Kidney tubule cell (primary cell): Measurements from ENCODE around the gene ZDHHC1.
A peak's percentile ranks its signal among the peaks of the same experiment; 100 is the strongest.
"Not testable (repeated sequence)": the region's sequence is repeated elsewhere in the genome, so short reads cannot be mapped to it uniquely, and the experiment has no call there.

Source experiments
- DNase-seq: peaks from one replicate; pipeline ENCODE4 v3.0.0-alpha.2; 2018; ENCODE audit warnings: low spot score

Gene ZDHHC1

DNA sequence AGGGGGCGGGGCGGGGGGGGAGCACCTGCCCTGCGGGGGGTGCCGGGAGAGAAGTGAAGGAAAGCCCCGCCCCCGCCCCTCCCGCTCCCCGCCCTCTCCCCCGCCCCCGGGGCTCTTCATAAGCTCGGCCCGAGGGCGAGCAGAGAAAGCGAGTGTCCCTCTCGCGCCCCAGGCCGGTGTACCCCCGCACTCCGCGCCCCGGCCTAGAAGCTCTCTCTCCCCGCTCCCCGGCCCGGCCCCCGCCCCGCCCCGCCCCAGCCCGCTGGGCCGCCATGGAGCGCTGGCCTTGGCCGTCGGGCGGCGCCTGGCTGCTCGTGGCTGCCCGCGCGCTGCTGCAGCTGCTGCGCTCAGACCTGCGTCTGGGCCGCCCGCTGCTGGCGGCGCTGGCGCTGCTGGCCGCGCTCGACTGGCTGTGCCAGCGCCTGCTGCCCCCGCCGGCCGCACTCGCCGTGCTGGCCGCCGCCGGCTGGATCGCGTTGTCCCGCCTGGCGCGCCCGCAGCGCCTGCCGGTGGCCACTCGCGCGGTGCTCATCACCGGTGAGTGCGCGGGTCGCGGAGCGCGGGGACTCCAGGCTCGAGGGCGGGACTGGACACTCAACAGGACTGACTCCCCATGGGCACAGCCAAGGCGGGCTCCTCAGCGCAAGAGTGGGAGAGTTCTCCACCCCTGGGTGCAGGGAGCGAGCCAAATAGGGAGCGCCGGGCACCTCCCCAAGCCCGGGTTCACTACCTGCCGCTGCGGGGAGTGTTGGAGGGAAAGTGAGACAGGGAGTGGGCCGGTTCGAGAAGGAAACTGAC is 14.9 kb upstream of the ZDHHC1 start, which contains the start of gene HSD11B2:
TSS of gene HSD11B2 (plus strand) at position 145 of the 798 bp plus-strand sequence. CDS start at position 273, 128 bp downstream.
- DNase-seq: peak; percentile 71

DNA sequence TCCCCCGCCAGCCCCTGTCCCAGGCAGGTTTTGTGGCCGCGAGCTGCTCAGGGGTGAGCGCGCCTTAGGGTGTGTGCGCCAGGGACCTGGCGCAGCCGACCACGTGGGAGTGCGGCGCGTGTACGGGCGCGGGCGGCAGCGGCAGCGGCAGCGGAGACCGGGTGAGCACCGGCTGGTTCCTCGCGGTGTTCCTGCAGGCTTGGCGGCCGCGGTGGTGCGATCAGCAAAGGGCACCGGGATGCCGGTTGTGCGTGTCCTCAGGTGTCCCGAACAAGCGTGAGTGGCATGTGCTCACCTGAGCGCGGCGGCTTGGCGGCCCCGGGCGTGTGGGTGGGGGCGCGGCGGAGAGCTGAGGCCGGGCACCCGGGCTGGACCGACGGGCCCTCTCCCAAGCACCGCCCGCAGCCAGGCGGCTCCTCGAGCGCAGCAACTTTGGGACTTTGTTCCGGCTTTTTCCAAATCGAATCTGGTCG is 14.3 kb upstream of the ZDHHC1 start:
- peak; percentile 33 for DNase-seq

DNA sequence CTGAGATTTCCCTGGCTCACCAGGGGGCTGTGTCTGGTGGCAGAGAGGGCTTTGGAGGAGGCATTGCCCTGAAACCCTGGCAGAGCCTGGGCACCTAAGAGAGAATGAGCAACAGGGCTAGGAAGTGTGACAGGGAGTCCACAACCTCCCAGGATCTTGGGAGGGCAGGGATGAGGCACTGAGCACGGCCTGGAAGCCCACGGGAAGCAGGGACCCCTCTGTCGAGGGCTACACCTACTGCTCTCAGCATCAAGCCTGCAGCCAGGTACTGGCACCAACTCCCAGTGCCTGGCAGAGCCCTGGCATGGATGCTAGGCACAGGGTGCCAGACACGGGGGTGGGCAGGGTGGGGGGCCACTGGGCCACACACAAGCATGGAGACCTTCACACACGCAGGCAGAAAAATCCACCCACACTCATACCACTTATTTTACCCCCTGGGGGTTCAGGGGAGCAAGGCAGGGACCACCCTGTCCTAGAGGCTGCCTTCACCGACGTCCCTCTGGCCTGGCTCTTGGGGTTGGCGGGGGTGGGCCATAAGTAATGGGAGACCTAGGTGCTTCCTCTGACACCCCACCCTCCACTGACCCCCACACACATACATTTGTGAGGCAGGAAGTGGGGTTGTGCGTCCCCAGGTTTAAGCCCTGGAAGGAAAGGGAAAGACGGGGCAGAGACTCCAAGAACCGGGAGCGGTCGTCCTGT is 13.7 kb upstream of the ZDHHC1 start:
- DNase-seq: no peak

DNA sequence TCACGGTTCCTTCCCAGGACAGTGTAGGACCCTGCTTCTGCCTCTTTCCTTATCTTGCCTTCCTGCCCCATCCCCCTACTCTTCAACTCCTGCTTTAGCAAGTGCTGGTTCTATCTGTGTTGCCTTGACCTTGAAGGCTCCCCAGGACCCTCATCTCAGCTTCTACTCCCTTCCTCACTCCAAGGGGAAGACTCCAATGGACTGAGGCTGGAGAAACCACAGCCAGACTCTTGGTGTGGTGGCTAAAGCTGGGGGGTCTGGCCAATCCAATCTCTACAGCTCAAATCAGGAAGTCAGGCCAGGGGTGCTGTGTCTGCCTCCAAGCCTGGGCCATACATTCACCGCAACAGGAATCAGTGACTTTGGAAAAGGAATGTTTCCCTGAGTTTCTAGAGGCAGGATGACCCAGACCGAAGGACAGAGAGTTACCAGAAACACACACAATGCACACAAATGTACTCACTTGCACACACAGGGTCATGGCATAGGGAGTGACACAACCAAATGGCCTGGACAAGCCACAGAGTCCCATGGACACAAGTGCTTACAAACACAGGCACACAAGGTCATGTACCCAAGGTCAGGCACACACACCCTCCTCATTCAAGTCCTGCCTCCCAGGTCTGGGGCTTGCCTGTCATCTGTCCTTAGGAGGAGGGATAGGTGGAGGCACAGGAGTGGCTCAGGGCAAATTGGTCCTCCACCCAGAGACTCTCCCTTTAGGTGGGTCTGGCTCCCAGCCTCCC is 12.9 kb upstream of the ZDHHC1 start:
- no peak for DNase-seq

DNA sequence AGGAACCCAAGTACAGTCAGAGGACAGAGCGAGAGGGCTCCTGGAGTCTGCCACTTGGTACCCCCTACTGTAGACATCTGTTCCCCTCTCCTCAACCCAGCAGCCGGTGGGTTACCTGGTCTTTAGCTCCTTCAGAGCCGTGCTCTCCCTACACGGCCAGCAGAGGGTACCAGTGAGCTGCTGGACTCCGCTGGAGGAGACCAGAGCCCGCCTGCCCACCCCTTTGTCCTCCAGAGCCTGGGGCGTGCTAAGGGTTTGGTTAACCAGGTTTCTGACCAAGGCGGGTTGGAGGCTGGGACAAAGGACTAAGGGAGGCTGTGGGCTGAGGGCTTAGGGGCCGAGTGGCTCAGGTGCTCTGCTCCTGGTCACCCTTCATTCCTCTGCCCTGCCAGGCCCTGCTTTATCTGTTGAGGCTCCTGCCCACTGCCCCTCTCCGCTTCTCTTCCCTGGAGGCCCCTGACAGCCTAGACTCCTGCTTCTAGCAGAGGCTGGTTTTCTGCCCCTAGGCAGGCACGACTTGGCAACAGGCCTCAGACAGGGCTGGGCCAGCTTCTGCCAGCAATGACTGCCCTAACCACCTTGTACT is 12.0 kb upstream of the ZDHHC1 start:
- DNase-seq: peak; percentile 73

DNA sequence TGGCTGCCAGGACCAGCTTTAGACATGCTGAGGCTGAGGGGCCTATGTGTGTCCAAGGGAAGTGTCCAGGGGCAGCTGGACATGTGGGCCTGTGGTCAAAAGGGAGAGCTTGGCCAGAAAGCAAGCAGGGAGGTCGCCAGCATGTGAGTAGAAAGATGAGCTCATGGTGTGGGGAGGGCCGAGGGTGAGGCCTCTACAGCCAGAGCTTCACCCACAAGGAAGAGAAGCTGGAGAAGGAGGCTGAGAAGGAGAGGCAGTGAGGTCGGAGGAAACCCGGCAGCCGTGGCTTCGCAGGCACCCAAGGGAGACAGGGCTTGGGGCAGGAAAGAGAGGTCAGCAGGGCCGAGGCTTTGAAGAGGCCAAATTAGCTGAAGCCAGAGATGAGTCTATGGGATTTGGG is 10.7 kb upstream of the ZDHHC1 start:
- DNase-seq: peak; percentile 23

DNA sequence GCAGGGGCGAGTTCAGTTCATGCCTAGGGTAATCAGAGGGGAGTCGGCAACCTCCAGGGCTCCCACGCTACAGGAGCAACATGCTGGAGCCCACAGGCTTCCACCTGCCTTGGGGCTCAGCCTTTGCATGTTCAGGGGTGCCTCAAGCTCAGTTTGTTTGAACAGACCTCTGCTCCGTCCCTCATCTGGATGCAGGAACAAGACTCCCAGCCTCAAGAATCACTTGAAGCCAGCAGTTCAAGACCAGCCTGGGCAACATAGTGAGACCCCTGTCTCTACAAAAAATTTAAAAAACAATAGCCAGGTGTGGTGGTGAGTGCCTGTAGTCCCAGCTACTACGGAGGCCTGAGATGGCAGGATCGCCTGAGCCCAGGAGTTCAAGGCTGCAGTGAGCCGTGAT is 9.7 kb upstream of the ZDHHC1 start:
- no peak for DNase-seq

DNA sequence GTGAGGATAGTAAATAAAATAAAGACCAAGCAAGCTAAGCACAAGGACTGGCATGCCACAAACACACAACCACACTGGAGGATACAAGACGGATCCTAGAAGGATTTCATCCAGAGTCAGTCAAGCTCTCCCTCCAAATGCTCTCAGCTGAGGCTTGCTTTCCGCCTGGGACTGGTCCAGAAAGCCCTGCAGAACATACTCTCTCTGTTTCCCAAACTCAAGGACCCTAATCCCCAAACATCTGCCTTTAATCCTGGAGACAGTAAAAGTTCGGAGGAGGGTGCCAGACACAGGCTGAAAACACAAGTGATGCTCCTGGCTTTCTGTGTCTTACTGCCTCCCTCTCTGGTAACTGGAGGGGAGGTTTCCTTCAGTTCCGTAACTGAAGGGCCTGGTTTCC is 9.3 kb upstream of the ZDHHC1 start:
- no peak for DNase-seq

DNA sequence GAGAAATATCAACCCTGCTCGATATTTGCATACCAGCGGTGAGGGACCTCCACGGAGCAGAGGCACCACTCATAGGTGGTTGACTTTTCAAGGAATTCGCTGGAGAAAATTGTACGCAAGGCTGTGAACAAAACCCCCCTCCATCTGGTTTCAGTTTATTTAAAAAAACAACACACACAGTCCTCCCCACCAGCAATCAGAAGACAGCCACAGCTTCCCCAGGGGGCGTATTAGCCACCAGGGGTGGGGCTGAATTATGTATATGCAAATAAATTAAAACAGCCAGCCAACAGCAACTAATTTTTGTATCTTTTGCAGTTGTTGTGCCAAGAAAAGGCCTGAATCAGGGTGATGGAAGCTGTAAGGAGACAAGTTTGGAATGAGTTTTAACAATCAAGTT is 8.8 kb upstream of the ZDHHC1 start:
- no peak for DNase-seq

DNA sequence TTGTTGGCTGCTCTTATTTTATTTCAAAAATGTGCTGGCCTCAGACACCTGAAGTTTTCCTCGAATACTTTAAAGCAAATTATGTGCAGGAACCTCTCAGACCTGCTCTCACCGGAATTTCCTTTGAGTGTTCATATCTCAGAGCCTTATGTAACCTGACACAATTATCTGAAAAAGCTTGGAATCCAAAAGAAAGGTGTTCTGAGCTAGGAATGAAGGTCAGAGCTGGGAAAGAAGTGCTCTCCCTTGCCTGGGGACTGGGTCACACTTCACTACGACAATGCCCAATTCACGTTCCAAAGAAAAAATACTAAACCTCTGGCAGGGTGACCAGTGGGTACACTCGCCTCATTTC is 8.0 kb upstream of the ZDHHC1 start:
- no peak for DNase-seq

DNA sequence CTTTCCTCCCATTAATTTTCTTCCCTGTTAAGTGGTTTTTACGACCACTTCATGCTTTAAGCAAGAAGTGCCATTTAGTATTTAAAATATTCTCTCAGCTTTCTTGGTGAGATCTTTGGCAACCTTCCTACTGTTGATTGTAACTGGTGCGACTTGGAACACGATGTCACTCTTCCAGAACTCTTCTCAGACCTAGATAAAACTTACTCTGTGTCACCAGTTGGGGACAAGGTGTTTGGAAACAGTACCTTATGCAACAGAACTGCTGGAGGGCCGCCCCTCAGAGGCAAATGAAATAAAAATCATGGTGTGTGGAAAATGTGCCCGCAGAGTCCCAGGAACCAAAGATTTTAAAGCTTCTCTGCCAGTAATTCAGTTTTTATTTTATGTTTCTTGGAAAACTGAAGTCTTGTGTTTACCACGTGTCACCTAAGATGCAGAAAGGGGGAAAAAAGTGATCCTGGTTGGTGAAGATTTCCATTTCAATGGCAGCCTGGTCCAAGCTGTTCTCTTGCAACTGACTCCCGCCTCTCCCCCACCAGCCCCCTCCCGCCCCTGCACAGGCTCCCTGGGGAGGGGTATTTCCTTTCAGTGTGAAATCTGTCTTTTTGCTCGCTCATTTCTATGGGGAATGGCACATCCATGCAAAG is 7.5 kb upstream of the ZDHHC1 start:
- DNase-seq: no peak

DNA sequence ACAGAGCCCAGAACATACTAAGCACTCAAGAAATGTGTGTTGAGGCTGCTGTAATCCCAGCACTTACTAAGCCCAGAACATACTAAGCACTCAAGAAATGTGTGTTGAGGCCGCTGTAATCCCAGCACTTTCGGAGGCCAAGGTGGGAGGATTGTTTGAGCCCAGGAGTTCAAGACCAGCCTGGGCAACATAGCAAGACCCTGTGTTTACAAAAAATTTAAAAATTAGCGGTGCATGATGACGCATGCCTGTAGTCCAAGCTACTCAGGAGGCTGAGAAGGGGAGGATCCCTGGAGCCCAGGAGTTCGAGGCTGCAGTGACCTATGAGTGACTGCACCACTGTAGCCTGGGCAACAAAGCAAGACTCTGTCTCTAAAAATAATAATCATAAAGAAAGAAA is 6.7 kb upstream of the ZDHHC1 start:
- no peak for DNase-seq

DNA sequence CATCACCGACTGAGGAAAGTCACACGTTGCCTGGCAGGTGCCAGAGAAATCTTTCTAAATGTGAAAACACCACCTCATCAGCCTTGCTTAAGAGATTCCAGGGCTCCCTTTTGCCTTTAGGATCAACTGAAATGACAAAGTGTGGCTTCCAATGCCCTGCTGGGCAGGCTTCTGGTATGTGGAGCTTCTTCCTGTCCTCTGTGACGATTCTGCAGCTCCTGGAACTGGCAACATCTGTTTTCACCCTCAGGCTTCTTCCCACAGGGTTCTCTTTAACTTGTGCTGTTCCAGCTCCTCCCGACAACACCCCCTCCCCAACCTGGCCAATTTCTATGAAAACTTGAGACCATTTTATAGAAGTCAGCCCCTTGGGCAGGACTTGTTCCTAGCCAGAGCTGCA is 4.8 kb upstream of the ZDHHC1 start:
- DNase-seq: no peak

DNA sequence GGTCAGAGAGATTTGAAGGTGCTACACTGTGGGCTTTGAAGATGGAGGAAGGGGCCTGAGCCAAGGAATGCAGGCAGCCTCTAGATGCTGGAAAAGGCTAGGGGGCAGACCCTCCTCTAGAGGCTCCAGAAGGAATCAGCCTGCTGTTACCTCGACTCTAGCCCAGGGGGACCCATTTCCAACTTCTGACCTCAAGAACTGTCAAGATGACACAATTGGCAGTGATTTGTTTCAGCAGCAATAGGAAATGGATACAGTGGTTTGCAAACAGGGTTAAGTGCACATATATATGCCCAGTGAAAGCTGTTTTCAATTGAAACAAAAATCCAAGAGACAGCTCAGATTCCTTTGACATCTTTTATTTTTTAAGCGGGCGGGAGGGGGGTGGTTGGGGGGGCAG is 3.7 kb upstream of the ZDHHC1 start:
- no peak for DNase-seq

DNA sequence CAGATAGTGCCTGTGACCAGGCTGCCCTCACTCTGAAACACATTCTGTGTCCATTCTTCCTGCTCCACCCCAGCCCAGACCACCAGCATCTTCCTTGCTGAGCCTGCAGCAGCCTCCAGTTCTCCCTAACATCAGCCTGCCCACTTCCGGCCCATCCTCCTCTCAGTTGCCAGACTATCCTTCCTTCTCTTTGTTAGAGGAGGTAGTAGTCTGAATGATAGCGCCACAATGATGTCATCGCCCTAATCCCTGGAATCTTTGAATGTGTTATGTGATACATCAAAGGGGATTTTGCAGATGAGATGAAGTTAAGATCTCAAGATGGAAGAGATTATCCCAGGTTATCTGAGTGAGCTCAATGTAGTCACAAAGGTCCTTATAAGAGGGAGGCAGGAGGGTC is 3.2 kb upstream of the ZDHHC1 start:
- DNase-seq: no peak

DNA sequence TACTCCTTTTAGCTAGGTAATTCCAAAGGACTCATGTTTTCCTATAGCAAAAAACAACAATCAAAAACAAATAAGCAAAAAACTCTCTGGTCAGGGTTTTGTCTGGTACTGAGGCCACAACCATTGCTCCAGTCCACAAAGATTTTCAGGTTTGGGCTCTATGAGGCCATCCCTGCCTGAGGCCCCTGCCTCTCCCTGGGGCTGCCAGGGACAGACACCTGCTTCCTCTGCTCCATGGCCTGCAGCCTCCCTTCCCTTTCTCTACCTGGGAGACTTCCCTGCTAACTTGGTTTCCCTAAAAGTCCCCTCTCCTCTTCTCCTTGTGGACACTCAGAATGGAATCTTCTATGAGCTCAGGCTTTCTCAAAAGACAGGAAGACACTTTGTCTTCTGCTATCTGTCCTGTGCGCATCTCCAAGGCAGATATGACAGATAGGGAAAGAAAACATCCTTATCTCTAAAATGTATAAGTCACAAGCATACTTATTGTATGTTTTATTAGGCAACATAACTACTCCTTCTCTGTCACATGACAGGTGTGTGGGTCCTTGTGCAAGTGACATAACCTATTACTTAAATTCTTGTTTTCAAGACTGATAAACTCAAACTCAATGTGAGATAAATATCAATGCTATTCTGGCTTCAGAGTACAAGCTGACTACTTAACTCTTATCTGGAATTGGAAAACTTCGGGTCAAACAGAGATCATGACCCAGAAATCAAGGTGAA is 1.2 kb upstream of the ZDHHC1 start:
- no peak for DNase-seq

DNA sequence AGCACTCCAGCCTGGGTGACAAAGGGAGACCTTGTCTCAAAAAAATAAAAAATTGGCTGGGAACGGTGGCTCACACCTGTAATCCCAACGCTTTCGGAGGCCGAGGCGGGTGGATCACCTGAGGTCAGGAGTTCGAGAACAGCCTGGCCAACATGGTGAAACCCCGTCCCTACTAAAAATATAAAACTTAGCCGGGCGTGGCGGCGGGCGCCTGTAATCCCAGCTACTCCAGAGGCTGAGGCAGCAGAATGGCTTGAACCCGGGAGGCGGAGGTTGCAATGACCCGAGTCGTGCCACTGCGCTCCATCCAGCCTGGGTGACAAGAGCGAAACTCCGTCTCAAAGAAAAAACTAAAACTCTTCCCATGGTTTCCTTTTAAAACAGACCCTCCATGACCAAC is 856 bp downstream of the ZDHHC1 start:
- not testable (repeated sequence) for DNase-seq

DNA sequence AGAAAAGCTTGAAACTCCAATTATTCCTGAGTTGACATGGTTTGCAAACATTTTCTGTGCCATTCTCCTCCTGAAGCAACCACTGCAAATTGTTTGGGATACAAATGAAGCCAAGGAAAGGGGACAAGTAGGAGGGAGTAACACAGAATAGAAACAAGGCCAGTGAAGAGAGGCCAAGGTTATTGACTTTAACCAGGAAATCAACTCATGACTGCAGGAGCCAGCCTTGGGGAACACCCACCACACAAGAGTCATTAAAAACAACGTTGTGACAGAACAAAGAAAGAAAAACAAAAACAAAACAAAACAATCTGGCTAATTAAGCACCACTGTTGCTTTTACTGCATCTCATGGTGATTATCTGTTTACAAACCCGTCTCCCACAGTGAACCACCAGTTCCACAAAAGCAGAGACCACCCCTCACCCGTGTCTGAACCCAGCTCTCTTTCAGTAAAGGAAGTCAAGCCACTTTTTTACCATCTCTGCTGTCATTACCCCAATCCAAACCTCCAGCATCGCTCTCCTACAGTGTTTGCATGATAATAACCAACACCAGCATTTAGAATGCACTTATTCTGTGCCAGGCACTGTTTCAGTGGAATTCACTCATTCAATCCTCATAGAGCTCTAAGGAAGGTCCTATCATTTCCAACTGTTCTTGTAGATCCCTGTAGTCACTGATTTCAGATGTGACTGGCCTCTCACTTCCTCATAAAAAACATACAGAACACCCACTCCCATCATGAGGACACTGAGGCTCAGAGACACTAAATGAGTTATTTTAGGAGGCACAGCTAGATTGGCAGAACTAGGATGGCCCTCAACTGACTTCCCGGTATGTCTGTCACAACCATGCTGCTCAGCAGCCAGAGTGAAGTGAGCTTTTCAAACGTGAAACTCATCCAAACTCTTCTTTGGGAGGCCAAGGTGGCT is 2.0 kb downstream of the ZDHHC1 start:
- DNase-seq: no peak

DNA sequence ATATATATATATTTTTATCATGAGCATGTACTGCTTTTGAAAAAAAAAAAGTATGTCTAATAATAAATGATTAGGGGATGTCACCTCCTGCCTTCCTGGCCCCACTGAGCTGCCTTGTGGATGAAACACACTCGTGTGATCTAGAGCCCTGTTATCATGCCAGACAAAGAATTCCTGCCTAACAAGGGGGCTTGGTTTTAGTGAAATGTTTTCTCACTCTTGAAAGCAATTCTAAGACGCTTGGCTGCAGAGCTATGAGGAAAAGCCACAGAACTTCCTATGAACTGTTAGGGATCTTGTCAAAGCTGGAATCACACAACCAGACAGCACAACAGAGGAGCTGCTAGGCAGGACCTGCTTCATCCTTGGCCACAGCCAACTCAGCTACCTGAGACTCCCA is 4.0 kb downstream of the ZDHHC1 start:
- DNase-seq: no peak

DNA sequence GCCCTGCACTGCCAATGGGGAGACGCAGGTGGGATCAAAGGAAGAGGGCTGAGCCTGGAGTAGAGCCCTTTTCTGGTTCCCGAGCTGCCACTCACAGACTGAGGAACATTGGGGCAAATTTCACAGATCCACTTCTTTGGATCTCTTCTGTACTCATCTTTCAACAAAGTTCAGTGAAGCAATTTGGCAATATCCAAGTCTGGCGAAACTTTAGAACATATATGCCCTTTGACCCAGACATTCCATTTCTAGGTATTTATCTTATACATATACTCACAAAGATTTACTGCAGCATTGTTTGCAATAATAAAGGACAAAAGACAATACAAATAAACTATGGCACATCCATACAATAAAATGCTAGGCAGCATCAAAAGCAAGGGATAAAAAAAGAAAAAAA is 4.9 kb downstream of the ZDHHC1 start:
- no peak for DNase-seq
